Mesendoderm (in vitro differentiated cells): ENCODE results near the gene RNF133.

Source experiments
- DNase-seq: peaks from one replicate; pipeline ENCODE4 v3.0.0; 2013
- H2AK5ac ChIP-seq: 2 replicates; pipeline ENCODE4 v1.6.1; 2013; ENCODE audit warnings: low read length, inconsistent platforms
- H2BK120ac ChIP-seq: 2 replicates; pipeline ENCODE4 v1.6.1; 2013; ENCODE audit warnings: low read depth, mild to moderate bottlenecking, low read length, moderate library complexity, mixed read lengths
- H2BK15ac ChIP-seq: replicated peaks from 2 replicates; pipeline ENCODE4 v1.6.1; 2013; ENCODE audit warnings: low read depth, mild to moderate bottlenecking, moderate library complexity
- H2BK5ac ChIP-seq: 2 replicates; pipeline ENCODE4 v1.6.1; 2013; ENCODE audit warnings: low read length, inconsistent platforms
- H3K18ac ChIP-seq: 2 replicates; pipeline ENCODE4 v1.6.1; 2013; ENCODE audit warnings: mild to moderate bottlenecking, low read length, mixed read lengths
- H3K23ac ChIP-seq: one replicate; pipeline ENCODE4 v1.6.1; 2013; ENCODE audit warnings: low read length
- H3K27ac ChIP-seq: 2 replicates; pipeline ENCODE4 v1.5.1; 2013; ENCODE audit warnings: low read depth, mild to moderate bottlenecking, inconsistent platforms, low read length, moderate library complexity
- H3K27me3 ChIP-seq: 2 replicates; pipeline ENCODE4 v1.6.1; 2013; ENCODE audit warnings: low read length, control low read depth, mild to moderate bottlenecking, inconsistent platforms; ENCODE audit not compliant: insufficient read depth, poor library complexity
- H3K36me3 ChIP-seq: 2 replicates; pipeline ENCODE4 v1.6.1; 2013; ENCODE audit warnings: low read length, inconsistent platforms; ENCODE audit not compliant: control insufficient read depth, insufficient read depth
- H3K4ac ChIP-seq: one replicate; pipeline ENCODE4 v1.6.1; 2013; ENCODE audit warnings: low read depth, mild to moderate bottlenecking, low read length, moderate library complexity
- H3K4me1 ChIP-seq: 2 replicates; pipeline ENCODE4 v1.6.1; 2013; ENCODE audit warnings: low read depth, low read length, inconsistent platforms; ENCODE audit not compliant: control insufficient read depth
- H3K4me2 ChIP-seq: 2 replicates; pipeline ENCODE4 v1.6.1; 2013; ENCODE audit warnings: low read length
- H3K4me3 ChIP-seq: 2 replicates; pipeline ENCODE4 v1.5.1; 2013; ENCODE audit warnings: mild to moderate bottlenecking, low read length
- H3K56ac ChIP-seq: one replicate; pipeline ENCODE4 v1.6.1; 2013; ENCODE audit warnings: low read length
- H3K79me1 ChIP-seq: 2 replicates; pipeline ENCODE4 v1.6.1; 2013; ENCODE audit warnings: low read length, inconsistent platforms
- H3K79me2 ChIP-seq: 2 replicates; pipeline ENCODE4 v1.6.1; 2013; ENCODE audit warnings: mild to moderate bottlenecking, low read length; ENCODE audit not compliant: control insufficient read depth, insufficient read depth
- H3K9ac ChIP-seq: 2 replicates; pipeline ENCODE4 v1.6.1; 2013; ENCODE audit warnings: low read length, inconsistent platforms
- H4K5ac ChIP-seq: one replicate; pipeline ENCODE4 v1.6.1; 2013; ENCODE audit warnings: low read length
- H4K8ac ChIP-seq: one replicate; pipeline ENCODE4 v1.6.1; 2013; ENCODE audit warnings: low read depth, mild to moderate bottlenecking, control low read depth, low read length, moderate library complexity
- WGBS: extraction: QIAGEN DNeasy Blood & Tissue Kit; methylation state at CpG from one replicate; pipeline ENCODE4 v1.1.7; 2013; ENCODE audit warnings: low lambda C conversion rate, missing lambda C conversion rate; ENCODE audit not compliant: insufficient coverage; ENCODE audit errors: extremely low coverage; 5-methylcytosine and 5-hydroxymethylcytosine counted together

Gene RNF133

GRCh38 chr7:122674502-122674901, 24.4 kb downstream of the RNF133 start:
- DNase-seq = no peak
- H3K4ac ChIP-seq = no peak overlapping the region
- H2AK5ac ChIP-seq = no peak overlapping the region
- H3K9ac ChIP-seq = no peak overlapping the region
- H3K23ac ChIP-seq = no peak overlapping the region
- no peaks in the 10 kb centered on the region for H3K27me3 ChIP-seq
- H4K5ac ChIP-seq = no peak overlapping the region
- no peak overlapping the region for H3K18ac ChIP-seq
- H3K79me2 ChIP-seq = no peaks in the 10 kb centered on the region
- H3K27ac ChIP-seq = no peak overlapping the region
- H3K4me3 ChIP-seq = no peak overlapping the region
- no peak overlapping the region for H2BK15ac ChIP-seq
- peaks cover 7% of the 10 kb centered on the region for H3K4me1 ChIP-seq
- no peak overlapping the region for H4K8ac ChIP-seq
- H3K36me3 ChIP-seq = no peaks in the 10 kb centered on the region
- H3K4me2 ChIP-seq = no peak overlapping the region
- no CpG with 5 or more reads among the region's 4 CpGs for WGBS
- no peak overlapping the region for H2BK5ac ChIP-seq
- H3K56ac ChIP-seq = no peak overlapping the region
- H3K79me1 ChIP-seq = no peaks in the 10 kb centered on the region
- no peak overlapping the region for H2BK120ac ChIP-seq

- Histone ChIP-seq H3K36me3 (no peaks in the 10 kb centered on the region), H2BK15ac (no peak overlapping the region), H3K79me1 (no peaks in the 10 kb centered on the region), H3K18ac (no peak overlapping the region), H3K27me3 (no peaks in the 10 kb centered on the region), H3K79me2 (no peaks in the 10 kb centered on the region), H2BK120ac (no peak overlapping the region), H3K4me1 (peaks cover 7% of the 10 kb centered on the region), H3K23ac (no peak overlapping the region), H3K4me3 (no peak overlapping the region), H3K27ac (no peak overlapping the region), H3K4me2 (no peak overlapping the region), H3K9ac (no peak overlapping the region), H4K5ac (no peak overlapping the region), H4K8ac (no peak overlapping the region), H2AK5ac (no peak overlapping the region), H3K56ac (no peak overlapping the region), H2BK5ac (no peak overlapping the region), H3K4ac (no peak overlapping the region)
- no peak for DNase-seq
- WGBS = no CpG with 5 or more reads among the region's 21 CpGs
Measured at GRCh38 chr7:122673951-122674350, 25.0 kb downstream of the RNF133 start.

- DNase-seq = no peak
- Histone ChIP-seq H3K36me3 (no peaks in the 10 kb centered on the region), H2AK5ac (no peak overlapping the region), H3K27me3 (no peaks in the 10 kb centered on the region), H3K9ac (no peak overlapping the region), H4K5ac (no peak overlapping the region), H2BK120ac (no peak overlapping the region), H3K18ac (no peak overlapping the region), H3K4ac (no peak overlapping the region), H2BK15ac (no peak overlapping the region), H3K56ac (no peak overlapping the region), H2BK5ac (no peak overlapping the region), H3K23ac (no peak overlapping the region), H3K27ac (no peak overlapping the region), H3K4me3 (no peak overlapping the region), H3K79me1 (no peaks in the 10 kb centered on the region), H3K4me2 (no peak overlapping the region), H3K79me2 (no peaks in the 10 kb centered on the region), H4K8ac (no peak overlapping the region), H3K4me1 (peaks cover 3% of the 10 kb centered on the region)
- no CpG with 5 or more reads among the region's 8 CpGs for WGBS
Measured at GRCh38 chr7:122672536-122672935, 26.4 kb downstream of the RNF133 start.

GRCh38 chr7:122663733-122664132, 35.2 kb downstream of the RNF133 start:
- WGBS = no CpG with 5 or more reads among the region's 2 CpGs
- Histone ChIP-seq H2AK5ac (no peak overlapping the region), H3K79me2 (no peaks in the 10 kb centered on the region), H4K5ac (no peak overlapping the region), H3K4ac (no peak overlapping the region), H3K18ac (no peak overlapping the region), H3K27me3 (no peaks in the 10 kb centered on the region), H3K4me3 (no peak overlapping the region), H3K4me1 (no peaks in the 10 kb centered on the region), H3K4me2 (no peak overlapping the region), H2BK5ac (no peak overlapping the region), H3K9ac (no peak overlapping the region), H3K23ac (no peak overlapping the region), H3K27ac (no peak overlapping the region), H3K36me3 (no peaks in the 10 kb centered on the region), H2BK15ac (no peak overlapping the region), H2BK120ac (no peak overlapping the region), H3K79me1 (no peaks in the 10 kb centered on the region), H4K8ac (no peak overlapping the region), H3K56ac (no peak overlapping the region)
- no peak for DNase-seq

- Histone ChIP-seq H3K79me2 (no peaks in the 10 kb centered on the region), H3K4me1 (no peaks in the 10 kb centered on the region), H3K27me3 (no peaks in the 10 kb centered on the region), H3K27ac (no peak overlapping the region), H2AK5ac (no peak overlapping the region), H4K5ac (no peak overlapping the region), H3K4me3 (no peak overlapping the region), H2BK15ac (no peak overlapping the region), H3K56ac (no peak overlapping the region), H3K4ac (no peak overlapping the region), H4K8ac (no peak overlapping the region), H2BK5ac (no peak overlapping the region), H3K23ac (no peak overlapping the region), H3K4me2 (no peak overlapping the region), H3K79me1 (no peaks in the 10 kb centered on the region), H2BK120ac (no peak overlapping the region), H3K9ac (no peak overlapping the region), H3K36me3 (no peaks in the 10 kb centered on the region), H3K18ac (no peak overlapping the region)
- no peak for DNase-seq
- no CpG with 5 or more reads among the region's 2 CpGs for WGBS
Measured at GRCh38 chr7:122658856-122659255, 40.1 kb downstream of the RNF133 start.

- Histone ChIP-seq H3K4me3 (no peak overlapping the region), H3K4me2 (no peak overlapping the region), H2BK15ac (no peak overlapping the region), H4K8ac (no peak overlapping the region), H3K4ac (no peak overlapping the region), H2BK120ac (no peak overlapping the region), H3K27ac (no peak overlapping the region), H3K18ac (no peak overlapping the region), H3K4me1 (no peaks in the 10 kb centered on the region), H4K5ac (no peak overlapping the region), H3K36me3 (no peaks in the 10 kb centered on the region), H3K79me1 (no peaks in the 10 kb centered on the region), H3K56ac (no peak overlapping the region), H2BK5ac (no peak overlapping the region), H3K79me2 (no peaks in the 10 kb centered on the region), H2AK5ac (no peak overlapping the region), H3K23ac (no peak overlapping the region), H3K9ac (no peak overlapping the region), H3K27me3 (no peaks in the 10 kb centered on the region)
- no peak for DNase-seq
- WGBS = no CpG with 5 or more reads among the region's 5 CpGs
Measured at GRCh38 chr7:122653685-122654084, 45.2 kb downstream of the RNF133 start.
